Amniotic epithelial cell (primary cell): ENCODE measurements around the gene GPR55.

Experiments
- DNase-seq: peaks from one replicate; pipeline ENCODE4 v3.0.0-alpha.2; 2010; ENCODE audit warnings: low read depth

GPR55 gene

DNA sequence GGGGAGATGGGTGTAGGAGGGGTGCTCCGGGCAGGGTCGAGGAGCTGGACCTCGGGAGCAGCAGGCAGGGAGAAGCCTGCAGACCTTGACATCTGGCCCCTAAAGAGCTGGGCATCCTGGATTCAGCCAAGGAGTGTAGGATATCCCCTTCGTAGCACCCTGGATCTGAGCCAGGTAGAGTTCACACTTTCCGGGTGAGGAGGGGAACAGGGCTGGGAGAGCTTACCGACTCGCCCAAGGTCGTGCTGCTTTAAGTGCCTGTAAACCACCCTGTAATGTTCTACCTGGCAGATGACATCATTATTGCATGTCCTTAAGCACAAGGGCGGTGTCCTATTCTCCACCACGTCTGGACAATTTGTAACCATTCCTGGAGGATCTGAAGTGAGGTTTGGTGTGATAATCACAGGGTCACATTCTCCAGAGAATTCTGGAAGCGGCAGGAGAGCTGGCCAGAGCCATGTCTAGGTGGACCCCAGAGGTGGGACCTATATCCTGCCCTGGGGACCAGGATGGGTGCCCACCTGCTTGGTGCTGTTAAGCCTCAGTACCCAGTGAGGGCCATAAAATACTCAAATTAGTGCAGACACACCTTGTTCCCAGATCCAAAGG is 45.7 kb downstream of the GPR55 start:
- DNase-seq = no peak

DNA sequence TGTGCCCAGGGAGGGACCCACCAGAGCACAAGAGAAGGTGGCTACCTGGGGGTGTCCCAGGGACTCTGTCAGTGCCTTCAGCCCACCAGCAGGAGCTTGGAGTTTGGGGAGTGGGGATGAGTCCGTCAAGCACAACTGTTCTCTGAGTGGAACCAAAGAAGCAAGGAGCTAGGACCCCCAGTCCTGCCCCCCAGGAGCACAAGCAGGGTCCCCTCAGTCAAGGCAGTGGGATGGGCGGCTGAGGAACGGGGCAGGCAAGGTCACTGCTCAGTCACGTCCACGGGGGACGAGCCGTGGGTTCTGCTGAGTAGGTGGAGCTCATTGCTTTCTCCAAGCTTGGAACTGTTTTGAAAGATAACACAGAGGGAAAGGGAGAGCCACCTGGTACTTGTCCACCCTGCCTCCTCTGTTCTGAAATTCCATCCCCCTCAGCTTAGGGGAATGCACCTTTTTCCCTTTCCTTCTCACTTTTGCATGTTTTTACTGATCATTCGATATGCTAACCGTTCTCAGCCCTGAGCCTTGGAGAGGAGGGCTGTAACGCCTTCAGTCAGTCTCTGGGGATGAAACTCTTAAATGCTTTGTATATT is 46.3 kb downstream of the GPR55 start:
- DNase-seq = no peak

DNA sequence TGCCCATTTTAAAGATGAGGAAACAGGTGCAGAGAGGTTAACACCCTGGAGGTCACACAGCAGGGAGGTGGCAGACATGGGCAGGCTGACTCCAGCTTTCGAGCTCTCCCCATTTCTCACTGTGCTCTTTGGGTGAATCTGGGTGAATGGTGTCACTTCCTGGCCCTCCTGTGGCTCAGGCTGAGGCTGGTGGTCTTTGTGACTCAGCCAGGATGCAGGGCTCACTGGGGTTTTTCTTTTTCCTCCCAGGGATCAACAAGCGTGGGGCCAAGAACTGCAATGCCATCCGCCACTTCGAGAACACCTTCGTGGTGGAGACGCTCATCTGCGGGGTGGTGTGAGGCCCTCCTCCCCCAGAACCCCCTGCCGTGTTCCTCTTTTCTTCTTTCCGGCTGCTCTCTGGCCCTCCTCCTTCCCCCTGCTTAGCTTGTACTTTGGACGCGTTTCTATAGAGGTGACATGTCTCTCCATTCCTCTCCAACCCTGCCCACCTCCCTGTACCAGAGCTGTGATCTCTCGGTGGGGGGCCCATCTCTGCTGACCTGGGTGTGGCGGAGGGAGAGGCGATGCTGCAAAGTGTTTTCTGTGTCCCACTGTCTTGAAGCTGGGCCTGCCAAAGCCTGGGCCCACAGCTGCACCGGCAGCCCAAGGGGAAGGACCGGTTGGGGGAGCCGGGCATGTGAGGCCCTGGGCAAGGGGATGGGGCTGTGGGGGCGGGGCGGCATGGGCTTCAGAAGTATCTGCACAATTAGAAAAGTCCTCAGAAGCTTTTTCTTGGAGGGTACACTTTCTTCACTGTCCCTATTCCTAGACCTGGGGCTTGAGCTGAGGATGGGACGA is 47.1 kb downstream of the GPR55 start:
- no peak for DNase-seq

DNA sequence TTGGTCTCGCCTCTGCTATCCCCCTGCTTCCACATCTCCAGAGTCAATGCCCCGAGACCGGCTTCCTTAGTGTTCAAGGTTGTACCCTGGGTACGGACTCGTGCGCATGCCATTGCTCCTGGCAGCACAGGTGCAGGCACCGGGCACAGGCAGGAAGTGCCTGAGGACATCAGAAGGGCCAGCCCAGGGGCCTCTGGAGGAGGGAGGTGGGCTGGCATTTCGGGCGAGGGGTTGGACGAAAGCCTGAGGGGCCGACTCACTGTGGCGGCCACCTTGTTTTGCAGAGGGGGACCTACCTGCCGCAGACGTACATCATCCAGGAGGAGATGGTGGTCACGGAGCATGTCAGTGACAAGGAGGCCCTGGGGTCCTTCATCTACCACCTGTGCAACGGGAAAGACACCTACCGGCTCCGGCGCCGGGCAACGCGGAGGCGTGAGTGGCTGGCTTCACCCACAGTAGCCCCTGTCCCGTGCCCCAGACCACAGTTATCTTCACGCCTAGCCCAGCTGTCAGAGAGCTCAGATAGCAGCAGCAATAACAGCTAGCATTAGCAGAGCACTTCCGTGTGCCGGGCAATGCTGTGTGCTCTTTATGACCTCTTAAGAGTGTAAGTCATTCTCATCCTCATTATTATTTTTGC is 47.8 kb downstream of the GPR55 start:
- no peak for DNase-seq

DNA sequence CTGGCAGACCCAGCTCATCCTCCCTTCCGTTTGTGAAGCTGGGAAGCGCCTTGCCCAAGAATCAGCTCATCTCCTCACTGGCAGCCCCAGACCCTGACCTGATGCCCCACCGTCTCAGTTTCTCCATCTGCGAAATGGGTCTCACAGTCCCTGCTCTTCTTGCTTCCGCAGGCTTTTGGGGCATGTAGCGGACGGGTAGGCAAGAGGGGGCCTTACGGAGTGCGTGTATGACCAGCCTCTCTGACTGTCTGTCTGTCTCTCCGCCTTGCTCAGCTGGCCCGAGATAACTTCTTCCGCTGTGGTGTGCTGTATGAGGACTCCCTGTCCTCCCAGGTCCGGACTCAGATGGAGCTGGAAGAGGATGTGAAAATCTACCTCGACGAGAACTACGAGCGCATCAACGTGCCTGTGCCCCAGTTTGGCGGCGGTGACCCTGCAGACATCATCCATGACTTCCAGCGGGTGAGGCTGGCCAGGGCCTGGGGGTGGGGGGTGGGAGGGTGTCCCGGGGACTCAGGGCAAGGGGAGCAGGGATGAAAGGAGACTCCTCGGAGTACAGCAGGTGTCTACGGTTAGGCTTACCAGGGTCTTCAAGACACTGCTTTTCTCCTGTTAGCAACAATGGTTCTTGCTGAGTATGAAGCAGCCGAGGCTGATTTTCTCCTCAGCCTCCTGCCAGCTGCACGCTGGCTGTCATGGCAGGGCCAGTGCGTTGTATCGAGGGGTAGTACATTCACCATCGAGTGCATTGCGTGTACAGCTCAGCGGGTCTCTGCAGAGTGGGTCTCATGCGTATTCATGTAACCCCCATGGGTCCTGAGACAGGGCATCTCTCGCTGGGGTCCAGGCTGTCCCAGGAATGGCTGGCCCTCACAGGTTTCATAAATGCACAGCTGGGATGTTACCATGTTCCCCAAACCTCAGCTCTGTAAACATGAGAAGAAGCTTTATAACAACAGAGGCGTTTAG is 49.4 kb downstream of the GPR55 start:
- DNase-seq = no peak

DNA sequence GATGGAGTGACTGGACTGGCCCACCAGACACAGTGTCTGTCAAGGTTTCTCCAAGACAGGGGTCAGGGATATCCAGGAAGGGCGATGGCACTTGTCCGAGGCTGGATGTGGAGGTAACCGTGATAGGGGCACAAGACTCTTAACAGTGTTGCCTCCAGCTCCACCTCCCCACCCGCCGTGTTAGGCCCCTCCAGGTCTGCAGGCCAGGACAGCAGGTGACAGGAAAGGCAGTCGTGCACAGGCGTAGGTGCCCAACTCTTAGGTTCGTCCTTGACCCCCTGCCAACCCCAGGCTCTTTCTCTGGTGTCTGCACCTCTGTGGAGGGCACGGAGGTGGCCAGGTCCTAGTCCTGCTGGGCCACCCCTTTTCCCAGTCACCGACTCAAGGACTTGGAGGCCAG is 50.2 kb downstream of the GPR55 start:
- no peak for DNase-seq

DNA sequence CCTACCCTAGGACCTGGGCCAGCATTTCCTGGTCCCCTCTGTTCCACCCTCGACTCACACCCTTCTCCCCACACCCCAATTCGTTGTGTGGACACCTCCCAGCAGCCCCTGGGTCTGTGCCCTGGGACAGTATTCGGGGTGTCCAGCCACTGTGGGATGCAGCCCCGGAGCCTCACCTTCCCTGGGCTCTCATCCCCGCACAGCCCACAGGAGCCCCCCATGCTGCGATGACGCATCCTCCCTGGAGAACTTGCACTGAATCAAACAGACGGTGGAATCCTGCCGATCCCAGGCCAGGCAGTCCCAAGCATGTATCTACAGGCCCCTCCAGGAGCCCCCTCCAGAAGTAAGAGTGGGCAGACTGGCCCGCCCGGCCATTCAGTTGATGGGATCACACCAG is 50.6 kb downstream of the GPR55 start:
- DNase-seq = no peak

DNA sequence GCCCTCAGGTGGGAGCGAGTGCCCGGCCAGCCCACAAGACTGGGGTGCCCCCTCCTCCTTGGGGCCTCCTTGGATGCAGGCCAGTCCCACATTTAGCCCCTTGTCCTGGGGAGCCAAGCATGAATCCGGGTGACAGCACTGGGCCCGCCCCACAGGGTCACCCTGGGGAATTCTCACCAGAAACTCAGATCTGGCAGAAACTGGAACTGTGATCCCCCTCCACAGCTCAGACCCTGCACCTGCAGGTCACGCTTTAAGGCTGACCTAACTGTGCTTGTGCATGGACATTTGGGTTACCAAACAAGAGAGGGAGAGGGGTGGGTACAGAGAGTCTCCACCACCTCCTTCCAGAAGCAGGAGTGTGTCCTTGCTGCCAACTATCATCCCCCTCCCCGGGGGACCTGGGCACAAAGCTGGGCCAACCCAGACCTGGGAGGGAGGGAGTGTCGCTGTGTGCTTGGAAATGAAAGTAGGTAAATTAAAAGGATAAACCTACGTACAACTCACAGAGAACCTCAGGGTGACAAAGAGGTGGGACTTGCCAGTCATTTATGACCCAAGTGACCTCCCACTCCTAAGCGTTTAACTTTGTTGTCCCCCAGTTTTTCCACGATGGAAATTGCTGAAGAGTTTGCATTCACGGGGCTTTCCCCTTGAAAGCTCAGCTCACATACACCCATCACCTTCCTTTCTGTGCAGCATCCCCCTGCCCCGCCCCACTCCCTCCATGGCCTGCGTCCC is 51.2 kb downstream of the GPR55 start:
- DNase-seq = no peak

DNA sequence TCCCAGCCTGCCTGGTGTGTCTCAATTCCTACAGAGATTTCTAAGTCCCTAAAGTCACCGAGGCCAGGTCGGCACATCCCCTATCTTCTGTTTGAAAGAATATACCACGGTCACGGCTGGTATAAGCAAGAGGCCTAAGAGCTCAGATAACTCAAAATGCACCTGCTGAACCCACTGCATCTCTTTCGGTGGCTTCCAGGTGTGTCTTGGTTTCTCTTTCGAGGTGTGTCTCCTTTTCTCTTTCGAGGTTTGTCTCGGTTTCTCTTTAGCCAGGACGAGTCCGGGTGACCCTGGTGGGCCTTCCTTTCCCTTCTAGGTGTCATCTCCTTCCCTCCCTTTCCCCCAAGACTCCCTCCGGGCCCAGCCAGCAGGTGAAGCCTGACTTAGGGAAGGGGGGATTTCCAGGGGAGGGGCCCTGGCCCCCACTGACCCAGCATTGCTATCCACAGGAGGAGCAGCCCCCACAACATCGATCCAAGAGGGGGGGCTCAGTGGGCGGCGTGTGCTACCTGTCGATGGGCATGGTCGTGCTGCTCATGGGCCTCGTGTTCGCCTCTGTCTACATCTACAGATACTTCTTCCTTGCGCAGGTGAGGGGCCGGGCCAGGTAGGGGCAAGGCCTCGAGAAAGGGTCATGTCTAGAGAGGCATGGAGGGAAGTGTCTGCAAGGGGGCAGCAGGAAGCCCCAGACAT is 51.9 kb downstream of the GPR55 start:
- DNase-seq = no peak

DNA sequence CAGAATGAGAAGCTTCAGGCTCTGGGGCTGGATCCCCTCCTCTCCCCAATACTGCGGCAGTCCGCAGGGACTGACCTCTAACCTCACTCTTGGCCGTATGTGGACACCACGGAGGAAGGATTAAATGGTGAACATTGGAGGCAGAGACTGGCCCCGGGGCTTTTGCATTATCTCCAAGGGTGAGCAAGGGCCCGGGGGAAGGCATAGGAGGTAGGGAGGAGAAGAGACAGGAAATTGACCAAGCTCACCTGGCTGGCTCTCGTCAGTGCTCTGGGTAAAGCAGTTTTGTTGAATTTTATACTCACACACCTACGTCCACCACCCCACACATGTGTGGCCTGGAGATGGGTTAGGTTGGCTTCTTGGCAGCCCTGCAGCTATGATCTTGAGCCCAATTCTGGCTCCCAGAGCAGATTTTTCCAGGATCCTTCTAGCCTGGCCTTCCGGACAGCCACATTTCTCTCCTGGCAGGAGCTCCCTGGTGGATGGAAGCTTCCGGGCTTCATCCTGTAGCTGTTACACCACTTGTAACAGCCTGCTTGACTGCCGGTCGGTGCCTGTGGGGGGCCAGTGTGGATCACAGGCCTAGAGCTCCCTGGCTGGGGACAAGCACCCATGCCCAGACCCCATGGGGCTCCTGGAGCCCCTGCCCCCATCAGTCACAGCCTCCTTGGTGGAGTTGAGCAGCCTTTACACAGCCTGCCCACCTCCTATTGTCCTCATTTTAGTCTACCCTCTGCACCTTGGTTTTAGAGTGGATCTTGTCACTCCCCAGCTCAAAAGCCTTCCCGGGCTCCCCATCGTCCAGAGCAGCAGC is 52.7 kb downstream of the GPR55 start:
- no peak for DNase-seq

DNA sequence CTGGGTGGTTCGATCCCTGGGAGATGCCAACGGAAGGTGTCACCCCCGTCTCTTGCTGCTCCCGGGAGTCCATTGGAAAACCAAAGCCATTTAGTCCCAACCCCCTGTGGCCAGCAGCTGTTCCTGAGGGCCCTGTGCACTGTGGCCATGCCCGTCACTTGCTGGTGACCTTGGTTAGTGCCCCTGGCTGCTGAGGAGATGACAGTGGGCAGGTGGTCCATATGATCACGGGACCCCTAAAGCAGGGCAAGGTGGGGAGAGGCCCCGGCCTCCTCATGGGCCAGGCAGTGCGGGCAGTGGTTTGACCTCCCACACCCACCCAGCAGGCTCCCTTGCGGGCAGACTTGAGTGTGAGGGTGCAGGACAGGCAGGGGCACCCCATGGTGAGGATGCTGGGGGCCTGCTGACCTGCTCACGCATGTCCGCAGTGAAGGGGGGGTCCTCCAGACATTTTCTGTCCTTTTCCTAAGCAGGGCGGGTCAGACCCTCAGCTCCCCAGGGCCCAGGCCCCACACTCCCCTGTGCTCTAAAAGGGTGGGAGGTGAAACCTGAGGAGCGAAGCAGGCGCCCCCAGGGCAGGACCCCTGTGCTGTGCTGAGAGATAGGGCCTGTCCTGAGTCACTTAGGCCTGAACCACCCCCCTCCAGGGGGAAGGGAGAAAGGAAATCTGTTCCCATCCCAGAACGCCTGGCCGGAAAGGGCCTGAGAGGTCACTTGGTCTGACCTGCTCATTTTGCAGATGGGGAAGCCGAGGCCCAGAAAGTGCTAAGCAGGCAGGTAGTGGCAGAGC is 53.5 kb downstream of the GPR55 start:
- no peak for DNase-seq

DNA sequence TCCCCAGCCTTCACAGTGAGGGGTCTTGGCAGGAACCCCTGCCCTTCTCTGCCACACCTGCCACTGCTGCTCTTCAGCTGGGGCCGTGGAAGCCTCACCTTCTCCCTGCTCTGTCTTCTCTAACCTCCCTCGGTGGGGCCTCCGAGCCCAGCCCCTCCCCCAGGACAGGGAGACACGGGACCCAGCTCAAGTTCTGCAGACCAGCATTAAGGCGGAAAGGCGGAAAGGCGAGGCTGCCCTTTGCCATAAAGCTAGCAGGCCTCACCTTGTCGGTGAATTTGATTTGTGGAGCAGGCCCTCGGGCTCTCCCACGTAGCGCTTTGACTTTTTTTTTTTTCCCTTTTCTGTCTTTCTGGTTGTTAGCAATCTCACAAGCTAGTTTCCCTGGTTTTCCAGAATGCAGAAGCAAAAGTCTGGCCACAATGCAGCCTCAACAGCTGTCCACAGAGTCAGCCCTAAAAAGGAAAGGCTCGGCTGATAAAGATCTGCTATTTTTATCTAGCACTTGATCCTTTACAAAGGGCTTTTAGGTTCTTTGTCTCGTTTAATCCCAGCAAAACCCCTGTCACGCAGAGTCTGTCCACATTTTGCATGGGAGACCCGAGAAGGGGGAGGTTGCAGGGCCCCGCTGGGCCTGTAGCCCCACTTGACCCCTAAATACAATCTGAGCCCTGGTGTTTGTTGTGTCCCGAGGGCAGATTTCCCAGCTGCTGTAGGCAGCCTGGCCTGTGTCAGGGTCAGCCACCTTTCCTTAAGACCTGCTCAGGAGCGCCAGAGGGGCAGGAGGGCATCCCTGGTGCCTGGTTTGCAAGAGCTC is 54.3 kb downstream of the GPR55 start:
- peak; percentile 39 for DNase-seq

DNA sequence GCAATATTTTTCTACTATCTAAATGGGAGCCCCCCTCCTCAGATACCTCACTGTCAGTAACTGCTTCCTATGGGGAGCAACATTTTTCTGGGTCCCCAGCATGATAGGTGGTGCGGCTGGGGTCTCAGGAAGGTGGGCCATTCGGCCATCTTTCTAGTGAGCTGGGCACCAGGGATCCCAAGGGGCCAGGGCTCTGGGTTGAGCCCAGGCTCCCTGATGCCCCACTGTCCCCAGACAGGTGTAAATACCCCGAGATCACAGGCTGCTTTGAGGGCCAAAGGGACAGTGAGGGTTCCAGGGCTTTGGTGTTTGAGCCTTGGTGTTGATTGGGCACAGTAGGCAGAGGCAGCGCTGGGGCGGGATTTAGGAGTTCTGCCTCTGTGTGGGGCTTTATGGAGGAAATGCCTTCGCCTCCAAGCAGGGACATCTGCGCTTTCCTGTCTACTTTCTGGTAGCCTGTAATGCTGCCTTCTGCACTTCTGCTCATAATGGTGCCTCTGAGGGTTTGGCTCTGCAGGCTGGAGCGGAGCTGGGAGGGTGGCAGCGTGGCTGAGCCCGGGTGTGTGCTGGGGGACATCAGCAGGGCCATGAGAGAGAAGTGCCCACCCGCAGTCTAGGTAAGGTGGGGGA is 55.0 kb downstream of the GPR55 start:
- no peak for DNase-seq

DNA sequence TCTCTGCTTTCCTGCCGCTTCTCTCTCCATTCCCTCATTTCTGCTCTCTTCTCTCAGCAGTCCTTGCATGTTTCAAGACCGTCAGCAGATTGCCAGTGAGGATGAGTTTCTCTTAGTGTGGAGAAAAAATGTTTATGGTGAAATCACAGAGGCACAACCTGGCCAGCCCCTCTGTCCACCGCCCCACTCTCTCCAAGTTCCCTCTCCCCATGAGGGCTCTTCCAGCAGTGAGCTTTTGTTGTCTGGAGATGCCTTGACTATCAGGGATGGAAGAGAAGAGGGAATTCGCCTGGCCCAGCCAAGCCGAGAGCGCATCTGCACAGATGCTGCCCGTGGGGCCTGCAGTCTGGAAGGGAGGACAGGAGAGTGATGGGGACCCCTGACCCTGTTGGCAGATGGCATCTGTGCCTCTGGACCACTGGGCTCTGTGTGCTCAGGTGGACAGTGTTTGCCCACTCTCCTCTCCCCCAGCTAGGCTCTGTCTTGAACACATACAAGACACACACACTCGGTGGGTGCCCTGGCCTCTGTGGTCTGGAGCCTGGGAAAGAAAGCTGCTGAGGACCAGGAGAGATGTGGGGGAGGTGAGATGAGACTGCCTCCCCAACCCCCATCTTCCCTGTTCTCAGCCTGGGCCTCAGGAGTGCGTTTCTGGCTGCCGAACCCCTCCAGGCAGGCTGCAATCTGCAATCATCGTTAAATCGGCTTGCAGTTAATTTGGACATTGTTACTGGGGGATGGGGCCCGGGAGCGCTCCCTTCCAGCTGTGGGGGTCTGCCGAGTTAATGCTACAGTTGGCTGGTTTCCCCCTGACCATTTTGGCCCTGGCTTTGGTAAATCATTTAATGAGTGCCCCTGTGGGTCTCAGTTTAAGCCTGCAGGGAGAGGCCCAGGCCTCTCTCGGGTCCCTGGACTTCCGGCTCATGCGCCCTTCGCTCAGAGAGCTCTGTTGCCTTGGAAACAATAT is 55.8 kb downstream of the GPR55 start:
- DNase-seq = peak; percentile 50

DNA sequence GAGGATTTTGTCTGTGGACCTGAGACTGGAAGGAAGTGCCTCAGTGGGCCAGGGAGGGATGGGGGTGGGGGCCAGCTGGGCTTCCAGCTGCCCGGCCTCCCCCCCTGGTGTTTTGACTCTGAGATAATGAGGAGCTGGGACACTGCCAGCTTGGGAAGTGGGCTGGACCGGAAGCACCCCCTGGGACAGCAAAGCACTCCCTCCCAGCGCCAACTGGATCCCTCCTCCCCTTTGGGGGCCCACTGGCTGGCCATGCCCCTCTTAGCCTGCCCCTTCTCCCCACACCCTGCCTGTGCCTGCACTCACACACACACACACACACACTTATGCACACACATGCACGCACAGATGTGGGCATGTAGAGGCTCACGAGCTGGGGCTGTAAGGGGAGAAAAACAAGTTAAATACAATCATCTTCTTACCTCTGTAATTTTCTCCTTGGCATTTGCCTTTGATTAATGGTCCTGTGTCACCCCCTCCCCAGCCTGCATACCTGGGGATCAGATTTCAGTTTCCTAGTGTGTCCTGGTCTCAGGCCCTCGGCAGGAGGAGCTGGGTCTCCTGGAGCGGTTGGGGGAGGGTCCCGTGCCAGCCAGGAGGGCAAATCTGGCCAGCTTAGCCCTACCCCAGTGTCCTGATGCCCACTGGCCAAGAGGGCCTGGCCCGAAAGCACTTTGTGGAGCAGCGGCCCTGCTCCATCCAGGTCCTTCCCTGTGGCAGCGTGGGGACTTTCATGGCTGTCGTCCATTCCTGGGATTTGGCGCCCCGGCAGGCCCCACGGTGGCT is 56.7 kb downstream of the GPR55 start:
- no peak for DNase-seq
